ENCODE measurements around the gene CDHR1. TPM values are rescaled to one million over a fixed set of nuclear protein-coding genes. Genes with fewer than 3 reads are reported as not detected.

The CDHR1 gene
- total and polyA plus RNA-seq, 2 donors (not counting 1 experiment from before 2014, with no cell fraction given): 0.05 TPM; not detected in 1

- Histone ChIP-seq H3K4me3 (replicated peaks in 1 of 4; ENCODE audit: control extremely low read depth in 1 of 4, insufficient read depth in 1 of 4, low read depth in 3 of 4, low read length in 4 of 4) (no peak overlapping the region), H3K27me3 (ENCODE audit: control insufficient read depth, insufficient read depth, low read length) (no peaks in the 10 kb centered on the region), H3K4me1 (ENCODE audit: control insufficient read depth, extremely low read depth, insufficient read depth, low read length) (no peaks in the 10 kb centered on the region), H3K36me3 (ENCODE audit: control insufficient read depth, insufficient read depth, low read length) (no peaks in the 10 kb centered on the region), H2AFZ (ENCODE audit: low read length) (no peak overlapping the region), H4K20me1 (ENCODE audit: control insufficient read depth, extremely low read depth, insufficient read depth, low read length) (no peaks in the 10 kb centered on the region), H3K9me3 (ENCODE audit: control insufficient read depth, insufficient read depth, low read depth, low read length) (no peaks in the 10 kb centered on the region), H3K27ac (ENCODE audit: insufficient read depth, low read length) (no peak overlapping the region), H3K9ac (ENCODE audit: insufficient read depth, low read length) (no peak overlapping the region), H3K4me2 (ENCODE audit: extremely low read depth, insufficient read depth, low read length) (no peak overlapping the region), H3K79me2 (ENCODE audit: control insufficient read depth, insufficient read depth, low read length) (no peaks in the 10 kb centered on the region)
- TF ChIP-seq CTCF (conservative IDR thresholded peaks at IDR 0.05 in 1 of 2, IDR thresholded peaks at IDR 0.05 in 1 of 2; ENCODE audit: low read depth in 1 of 2, low read length in 2 of 2) (no peak), EZH2 (IDR thresholded peaks at IDR 0.05; ENCODE audit: low read length, missing control alignments) (no peak)
- no peak for DNase-seq (ENCODE audit: low read depth in 2 of 2)
Observed at GRCh38 chr10:84234479-84234878, 40.1 kb downstream of the CDHR1 start.

- H3K9ac ChIP-seq (ENCODE audit: insufficient read depth, low read length): no peak overlapping the region
- no peak overlapping the region for H3K4me3 ChIP-seq (replicated peaks in 1 of 4; ENCODE audit: control extremely low read depth in 1 of 4, insufficient read depth in 1 of 4, low read depth in 3 of 4, low read length in 4 of 4)
Observed at GRCh38 chr10:84235096-84235495, 40.8 kb downstream of the CDHR1 start.

DNA sequence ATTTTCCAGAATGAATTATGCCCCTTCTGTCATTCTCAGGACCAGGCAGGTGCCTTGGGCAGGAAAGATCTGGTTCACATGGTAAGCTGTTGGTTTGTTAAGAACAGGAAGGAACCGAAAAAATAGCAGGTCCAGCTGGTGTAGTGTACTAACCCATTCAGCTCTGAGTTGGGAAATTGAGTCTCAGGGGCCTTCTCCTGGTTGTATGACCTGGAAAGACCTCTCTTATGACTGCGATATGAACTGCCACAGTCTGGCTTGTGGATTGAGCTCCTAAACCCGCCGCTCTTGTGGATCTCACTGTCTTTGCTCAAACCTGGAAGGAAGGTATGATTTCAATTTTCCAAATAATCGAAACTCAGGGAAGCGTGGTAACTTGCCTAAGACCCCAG is 42.5 kb downstream of the CDHR1 start:
- no peak overlapping the region for H3K4me3 ChIP-seq (replicated peaks in 1 of 4; ENCODE audit: control extremely low read depth in 1 of 4, insufficient read depth in 1 of 4, low read depth in 3 of 4, low read length in 4 of 4)

More at GRCh38 chr10:84235096-84235495, 40.8 kb downstream of the CDHR1 start:
- no peaks in the 10 kb centered on the region for H3K4me1 ChIP-seq (ENCODE audit: control insufficient read depth, extremely low read depth, insufficient read depth, low read length)
- no peaks in the 10 kb centered on the region for H3K36me3 ChIP-seq (ENCODE audit: control insufficient read depth, insufficient read depth, low read length)
- no peak overlapping the region for H2AFZ ChIP-seq (ENCODE audit: low read length)
- no peaks in the 10 kb centered on the region for H3K9me3 ChIP-seq (ENCODE audit: control insufficient read depth, insufficient read depth, low read depth, low read length)
- no peaks in the 10 kb centered on the region for H3K27me3 ChIP-seq (ENCODE audit: control insufficient read depth, insufficient read depth, low read length)
- no peak overlapping the region for H3K4me2 ChIP-seq (ENCODE audit: extremely low read depth, insufficient read depth, low read length)
- TF ChIP-seq EZH2 (IDR thresholded peaks at IDR 0.05; ENCODE audit: low read length, missing control alignments): no peak
- no peak for TF ChIP-seq CTCF (conservative IDR thresholded peaks at IDR 0.05 in 1 of 2, IDR thresholded peaks at IDR 0.05 in 1 of 2; ENCODE audit: low read depth in 1 of 2, low read length in 2 of 2)
- H3K79me2 ChIP-seq (ENCODE audit: control insufficient read depth, insufficient read depth, low read length): no peaks in the 10 kb centered on the region
- no peak for DNase-seq (ENCODE audit: low read depth in 2 of 2)
- H3K27ac ChIP-seq (ENCODE audit: insufficient read depth, low read length): no peak overlapping the region
- H4K20me1 ChIP-seq (ENCODE audit: control insufficient read depth, extremely low read depth, insufficient read depth, low read length): no peaks in the 10 kb centered on the region

More for the DNA sequence above, 42.5 kb downstream of the CDHR1 start:
- Histone ChIP-seq H3K27me3 (ENCODE audit: control insufficient read depth, insufficient read depth, low read length) (no peaks in the 10 kb centered on the region), H3K79me2 (ENCODE audit: control insufficient read depth, insufficient read depth, low read length) (no peaks in the 10 kb centered on the region), H3K4me2 (ENCODE audit: extremely low read depth, insufficient read depth, low read length) (no peak overlapping the region), H3K4me1 (ENCODE audit: control insufficient read depth, extremely low read depth, insufficient read depth, low read length) (no peaks in the 10 kb centered on the region), H3K27ac (ENCODE audit: insufficient read depth, low read length) (no peak overlapping the region), H3K9me3 (ENCODE audit: control insufficient read depth, insufficient read depth, low read depth, low read length) (no peaks in the 10 kb centered on the region), H3K36me3 (ENCODE audit: control insufficient read depth, insufficient read depth, low read length) (no peaks in the 10 kb centered on the region), H3K9ac (ENCODE audit: insufficient read depth, low read length) (no peak overlapping the region), H4K20me1 (ENCODE audit: control insufficient read depth, extremely low read depth, insufficient read depth, low read length) (no peaks in the 10 kb centered on the region), H2AFZ (ENCODE audit: low read length) (no peak overlapping the region)
- DNase-seq (ENCODE audit: low read depth in 2 of 2): no peak
- TF ChIP-seq CTCF (conservative IDR thresholded peaks at IDR 0.05 in 1 of 2, IDR thresholded peaks at IDR 0.05 in 1 of 2; ENCODE audit: low read depth in 1 of 2, low read length in 2 of 2): no peak
- TF ChIP-seq EZH2 (IDR thresholded peaks at IDR 0.05; ENCODE audit: low read length, missing control alignments): no peak
